Body of pancreas (tissue), 4 donors: ENCODE data around the gene DPP9. TPM values are rescaled to one million over a fixed set of nuclear protein-coding genes. Genes with fewer than 3 reads are reported as not detected.
"Not testable (repeated sequence)": the region's sequence is repeated elsewhere in the genome, so short reads cannot be mapped to it uniquely, and the experiment has no call there.

ENCODE experiments used
- ATAC-seq: fragments of 150-250 bp; one replicate; pipeline ENCODE4 v1.9.1; 2016
- DNase-seq, 4 donors: peaks; one replicate each; pipeline ENCODE4 v3.0.0-alpha.2; 2019
- H3K27ac ChIP-seq, 4 donors: fragments of 200-600 bp; sonication (generic); 1 replicate in 3 of 4; 2 replicates in 1 of 4; pipeline versions ENCODE4 v1.5.1 to v1.6.1; 2016 to 2019; ENCODE audit warnings: mild to moderate bottlenecking in 1 of 4, mixed read lengths in 1 of 4, moderate library complexity in 1 of 4
- H3K27me3 ChIP-seq, 2 donors: fragments of 200-600 bp; sonication (generic); one replicate each; pipeline ENCODE4 v1.6.0; 2016; ENCODE audit warnings: mild to moderate bottlenecking in 1 of 2
- H3K36me3 ChIP-seq, 2 donors: fragments of 200-600 bp; sonication (generic); replicated peaks in 1 of 2; 2 replicates each; pipeline ENCODE4 v1.5.1; 2016; ENCODE audit warnings: low read depth in 2 of 2; ENCODE audit not compliant: insufficient read depth in 1 of 2
- H3K4me1 ChIP-seq: fragments of 200-600 bp; sonication (generic); one replicate; pipeline ENCODE4 v1.6.0; 2016
- H3K4me3 ChIP-seq, 2 donors: fragments of 200-600 bp; sonication (generic); 1 replicate in 1 of 2; 2 replicates in 1 of 2; pipeline ENCODE4 v1.5.1; 2016 to 2019
- H3K9me3 ChIP-seq, 3 donors: fragments of 200-600 bp; sonication (generic); 1 replicate in 2 of 3; 2 replicates in 1 of 3; pipeline ENCODE4 v1.5.1; 2016
- POLR2A ChIP-seq, 3 donors: fragments of 450-650 bp; IDR thresholded peaks; one replicate each; pipeline ENCODE4 v1.6.1; 2016; ENCODE audit warnings: antibody characterized with exemption in 3 of 3, mild to moderate bottlenecking in 2 of 3
- WGBS, 2 donors: methylation state at CpG; one replicate each; pipeline ENCODE4 v1.1.5; 2017; 5-methylcytosine and 5-hydroxymethylcytosine counted together
- intact Hi-C: fragments of 100-400 bp; cut with DNase I; formaldehyde crosslinking; loops from one replicate; pipeline ENCODE4 v1.15.1; 2023
- total RNA-seq, 2 donors: library from RNA; depleted of rRNA; stranded (reverse); fragments of >200 nt; gene quantifications; one replicate each; pipeline ENCODE4 v1.1.0, GENCODE V29; 2016
- TF ChIP-seq, protein P1 (sequence below), 7 experiments: fragments of 450-650 bp in 4 of 7; fragments of 200-600 bp in 3 of 7; sonication (generic) in 3 of 7; IDR thresholded peaks; one replicate each; pipeline ENCODE4 v1.5.1; 2016 to 2019; ENCODE audit warnings: antibody characterized with exemption in 7 of 7

The DPP9 gene
- total RNA-seq, 2 donors from 2014 or later: 44.6 to 130 TPM

DNA sequence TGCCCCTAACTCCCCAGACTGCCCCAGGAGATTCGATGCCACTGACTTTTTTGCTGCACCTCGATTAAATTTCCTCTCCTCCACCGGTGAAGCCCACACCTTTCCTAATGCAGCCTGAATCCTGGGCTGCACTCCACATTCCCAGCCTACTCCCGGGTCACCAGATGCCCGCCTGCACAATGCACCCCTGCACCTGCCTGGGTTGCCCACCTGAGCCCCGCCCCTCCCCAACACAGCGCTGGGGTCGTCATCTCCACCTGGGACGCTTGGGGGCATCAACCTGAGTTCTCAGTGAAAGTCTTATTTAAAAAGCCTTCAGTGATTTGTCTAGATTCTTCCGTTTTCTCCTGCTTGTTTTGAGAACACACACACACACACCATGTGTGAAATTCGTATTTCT lies 24.5 kb upstream of the DPP9 start:
- DNase-seq (no peak), ATAC-seq (no peak)
- TF ChIP-seq POLR2A (IDR thresholded peaks at IDR 0.05): no peak
- TF ChIP-seq, protein P1, sequence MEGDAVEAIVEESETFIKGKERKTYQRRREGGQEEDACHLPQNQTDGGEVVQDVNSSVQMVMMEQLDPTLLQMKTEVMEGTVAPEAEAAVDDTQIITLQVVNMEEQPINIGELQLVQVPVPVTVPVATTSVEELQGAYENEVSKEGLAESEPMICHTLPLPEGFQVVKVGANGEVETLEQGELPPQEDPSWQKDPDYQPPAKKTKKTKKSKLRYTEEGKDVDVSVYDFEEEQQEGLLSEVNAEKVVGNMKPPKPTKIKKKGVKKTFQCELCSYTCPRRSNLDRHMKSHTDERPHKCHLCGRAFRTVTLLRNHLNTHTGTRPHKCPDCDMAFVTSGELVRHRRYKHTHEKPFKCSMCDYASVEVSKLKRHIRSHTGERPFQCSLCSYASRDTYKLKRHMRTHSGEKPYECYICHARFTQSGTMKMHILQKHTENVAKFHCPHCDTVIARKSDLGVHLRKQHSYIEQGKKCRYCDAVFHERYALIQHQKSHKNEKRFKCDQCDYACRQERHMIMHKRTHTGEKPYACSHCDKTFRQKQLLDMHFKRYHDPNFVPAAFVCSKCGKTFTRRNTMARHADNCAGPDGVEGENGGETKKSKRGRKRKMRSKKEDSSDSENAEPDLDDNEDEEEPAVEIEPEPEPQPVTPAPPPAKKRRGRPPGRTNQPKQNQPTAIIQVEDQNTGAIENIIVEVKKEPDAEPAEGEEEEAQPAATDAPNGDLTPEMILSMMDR (IDR thresholded peaks at IDR 0.05): no peak
- Histone ChIP-seq H3K4me1 (peaks cover 13% of the 10 kb centered on the region), H3K9me3 (no peaks in the 10 kb centered on the region), H3K36me3 (no peaks in the 10 kb centered on the region), H3K27ac (no peak overlapping the region), H3K27me3 (no peaks in the 10 kb centered on the region), H3K4me3 (no peak overlapping the region)
- 26 to 29% methylated on average over 11 of the region's 11 CpGs for WGBS, 2 donors
- intact Hi-C loops: no loop called here

DNA sequence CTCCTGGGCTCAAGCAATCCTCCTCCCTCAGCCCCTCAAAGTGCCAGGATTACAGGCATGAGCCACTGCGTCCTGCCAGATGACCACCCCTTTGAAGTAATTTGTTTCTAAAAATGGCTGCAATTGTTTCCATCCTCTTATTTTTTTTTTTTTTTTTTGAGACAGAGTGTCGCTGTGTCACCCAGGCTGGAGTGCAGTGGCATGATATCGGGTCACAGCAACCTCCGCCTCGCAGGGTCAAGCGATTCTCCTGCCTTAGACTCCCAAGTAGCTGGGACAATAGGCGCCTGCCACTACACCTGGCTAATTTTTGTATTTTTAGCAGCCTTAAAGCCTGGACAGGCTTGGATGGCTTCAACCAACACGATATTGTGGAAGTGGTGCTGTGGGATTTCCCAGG lies 22.3 kb upstream of the DPP9 start:
- no peak overlapping the region for H3K27ac ChIP-seq
- H3K4me1 ChIP-seq: peaks cover 13% of the 10 kb centered on the region
- no peaks in the 10 kb centered on the region for H3K9me3 ChIP-seq
- 56 to 63% methylated on average over 8 of the region's 8 CpGs for WGBS, 2 donors
- intact Hi-C loops: no loop called here
- no peaks in the 10 kb centered on the region for H3K27me3 ChIP-seq
- H3K36me3 ChIP-seq: no peaks in the 10 kb centered on the region
- DNase-seq: no peak
- H3K4me3 ChIP-seq: no peak overlapping the region
- TF ChIP-seq, protein P1 (IDR thresholded peaks at IDR 0.05): no peak
- no peak for ATAC-seq

DNA sequence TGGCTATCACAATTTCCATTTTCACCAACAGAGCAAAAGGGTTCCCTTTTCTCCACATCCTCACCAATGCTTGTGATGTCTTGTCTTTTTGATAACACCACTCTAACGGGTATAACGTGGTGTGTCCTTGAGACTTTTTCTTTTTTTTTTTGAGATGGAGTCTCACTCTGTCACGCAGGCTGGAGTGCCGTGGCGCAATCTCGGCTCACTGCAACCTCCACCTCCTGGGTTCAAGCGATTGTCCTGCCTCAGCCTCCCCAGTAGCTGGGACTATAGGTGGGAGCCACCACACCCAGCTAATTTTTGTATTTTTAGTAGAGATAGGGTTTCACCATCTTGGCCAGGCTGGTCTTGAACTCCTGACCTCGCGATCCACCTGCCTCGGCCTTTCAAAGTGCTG lies 21.5 kb upstream of the DPP9 start:
- DNase-seq, H3K4me3 ChIP-seq, H3K27me3 ChIP-seq, ATAC-seq, H3K36me3 ChIP-seq, intact Hi-C loops, H3K9me3 ChIP-seq: not testable (repeated sequence)
- Histone ChIP-seq H3K4me1 (peaks cover 13% of the 10 kb centered on the region), H3K27ac (peak overlapping the region in 2 of 4 donors; percentile 14 to 41)
- 12 to 49% methylated on average over 7 to 10 of the region's 10 CpGs for WGBS, 2 donors

DNA sequence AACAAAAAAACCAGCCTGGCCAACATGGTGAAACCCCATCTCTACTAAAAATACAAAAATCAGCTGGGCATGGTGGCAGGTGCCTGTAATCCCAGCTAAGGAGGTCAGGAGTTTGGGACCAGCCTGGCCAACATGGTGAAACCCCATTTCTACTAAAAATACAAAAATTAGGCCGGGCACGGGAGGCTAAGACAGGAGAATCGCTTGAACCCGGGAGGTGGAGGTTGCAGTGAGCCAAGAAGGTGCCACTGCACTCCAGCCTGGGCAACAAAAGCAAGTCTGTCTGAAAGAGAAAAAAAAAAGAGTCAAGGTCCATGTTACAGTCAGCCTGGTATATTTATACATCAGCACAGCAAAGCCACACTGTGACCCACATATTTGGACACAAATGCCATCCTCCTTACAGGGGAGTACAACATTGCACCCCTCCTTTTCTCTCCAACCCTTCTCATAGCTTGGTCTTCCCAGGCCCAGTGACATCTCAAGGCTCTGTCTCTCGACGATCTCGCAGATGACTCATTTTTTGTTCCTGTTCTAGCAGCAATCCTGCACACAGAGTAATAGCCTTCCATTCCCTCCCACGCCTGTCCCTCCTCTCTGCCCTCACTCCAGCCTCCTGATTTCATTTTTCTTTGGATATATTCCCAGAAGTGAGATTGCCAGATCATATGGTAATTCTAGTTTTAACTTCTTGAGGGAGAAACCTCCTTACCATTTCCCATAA lies 21.0 kb upstream of the DPP9 start:
- WGBS, 2 donors: 31 to 35% methylated on average over 8 of the region's 8 CpGs
- Histone ChIP-seq H3K27ac (peak overlapping the region in 2 of 4 donors; percentile 14 to 41), H3K27me3 (no peaks in the 10 kb centered on the region), H3K4me3 (no peak overlapping the region), H3K36me3 (no peaks in the 10 kb centered on the region), H3K9me3 (no peaks in the 10 kb centered on the region), H3K4me1 (peaks cover 13% of the 10 kb centered on the region)
- DNase-seq (peak in 3 of 4 donors; percentile 30 to 67 (median 34)), ATAC-seq (peak; percentile 76)
- TF ChIP-seq, protein P1 (IDR thresholded peaks at IDR 0.05): no peak
- no peak for TF ChIP-seq POLR2A (IDR thresholded peaks at IDR 0.05)
- intact Hi-C loops: no loop called here

DNA sequence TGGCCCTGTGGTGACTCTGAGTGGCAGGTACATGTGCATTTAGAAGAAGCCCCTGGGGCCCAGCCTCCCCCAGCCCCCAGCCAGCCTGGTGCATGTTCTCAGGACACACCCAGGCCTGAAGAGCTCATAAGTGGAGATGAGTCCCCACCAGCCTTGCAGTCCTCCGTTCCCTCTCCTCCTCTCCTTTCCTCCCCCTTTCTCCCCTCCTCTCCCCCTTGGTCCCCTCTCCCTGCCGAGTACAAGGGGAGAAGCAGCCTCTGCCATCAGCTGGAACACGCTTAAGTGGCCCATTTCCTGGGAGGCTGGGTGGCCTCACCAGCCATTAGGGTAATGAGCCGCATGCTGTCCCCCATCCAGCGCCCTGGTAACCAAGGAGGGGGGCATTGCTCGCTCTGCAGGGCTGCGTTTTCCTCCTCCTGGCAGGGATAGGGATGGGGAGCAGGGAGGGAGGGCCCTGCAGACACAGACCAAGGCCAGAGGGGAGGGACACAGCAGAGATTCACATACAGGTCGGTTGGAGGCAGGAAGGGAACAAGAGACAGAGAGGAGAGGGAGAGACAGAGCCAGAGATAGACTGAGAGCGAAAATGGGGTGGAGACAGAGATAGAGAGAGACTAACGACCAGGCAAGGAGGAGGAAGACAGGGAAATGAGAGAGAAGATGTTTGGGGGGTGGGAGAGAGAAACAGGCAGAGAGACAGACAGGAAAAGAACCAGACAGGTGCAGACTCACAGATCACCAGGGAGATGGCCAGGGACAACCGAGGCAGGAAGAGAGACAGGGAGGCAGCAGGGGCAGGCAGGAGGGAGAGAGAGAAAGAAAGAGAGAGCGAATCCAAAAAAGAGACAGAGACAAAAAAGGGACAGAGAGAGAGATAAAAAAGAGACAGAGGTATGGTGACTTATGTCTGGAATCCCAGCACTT lies 19.3 kb upstream of the DPP9 start:
- WGBS, 2 donors: 24 to 38% methylated on average over 9 to 12 of the region's 12 CpGs
- peak overlapping the region in 1 of 4 donors; percentile 36 for H3K27ac ChIP-seq

More for the DNA sequence above, 19.3 kb upstream of the DPP9 start:
- intact Hi-C loops: no loop called here
- no peaks in the 10 kb centered on the region for H3K27me3 ChIP-seq
- TF ChIP-seq, protein P1 (IDR thresholded peaks at IDR 0.05): no peak
- TF ChIP-seq POLR2A (IDR thresholded peaks at IDR 0.05): peak in 1 of 3 donors; percentile 51
- H3K4me1 ChIP-seq: peaks cover 13% of the 10 kb centered on the region
- ATAC-seq (peak; percentile 54), DNase-seq (peak in 3 of 4 donors; percentile 51 to 67 (median 57))
- no peak overlapping the region for H3K4me3 ChIP-seq
- no peaks in the 10 kb centered on the region for H3K9me3 ChIP-seq
- H3K36me3 ChIP-seq: no peaks in the 10 kb centered on the region
